Lower lobe of right lung (tissue), 2 donors: Measurements from ENCODE around the gene NPTX2. TPM values are rescaled to one million over a fixed set of nuclear protein-coding genes. Genes with fewer than 3 reads are reported as not detected.
"Not testable (repeated sequence)": the region's sequence is repeated elsewhere in the genome, so short reads cannot be mapped to it uniquely, and the experiment has no call there.

Experiments used
- ATAC-seq, 2 donors: fragments of 200-7000 bp; cut with Tn5 transposase; one replicate each; pipeline ENCODE4 v1.9.1; 2020 to 2022; ENCODE audit warnings: mild to moderate bottlenecking in 2 of 2, moderate library complexity in 2 of 2
- DNase-seq: peaks from one replicate; pipeline ENCODE4 v3.0.0-alpha.2; 2020
- H3K27ac ChIP-seq: fragments of 200-600 bp; one replicate; pipeline ENCODE4 v1.8.0; 2022
- H3K27me3 ChIP-seq: fragments of 200-600 bp; one replicate; pipeline ENCODE4 v1.8.0; 2022; ENCODE audit warnings: low read depth
- H3K36me3 ChIP-seq: fragments of 200-600 bp; one replicate; pipeline ENCODE4 v1.8.0; 2022; ENCODE audit warnings: mild to moderate bottlenecking
- H3K4me1 ChIP-seq: fragments of 200-600 bp; one replicate; pipeline ENCODE4 v1.8.0; 2022
- H3K4me3 ChIP-seq: fragments of 200-600 bp; one replicate; pipeline ENCODE4 v1.8.0; 2022; ENCODE audit warnings: mild to moderate bottlenecking
- H3K9me3 ChIP-seq: fragments of 200-600 bp; one replicate; pipeline ENCODE4 v1.8.0; 2022
- intact Hi-C: fragments of 100-400 bp; cut with DNase I; formaldehyde crosslinking; loops from one replicate; pipeline ENCODE4 v1.11.0; 2022
- total RNA-seq: library from RNA; stranded (reverse); fragmentation: NEBNext Ultra II Directional; extraction: Animal tissue kit (Norgen Biotek cat#: 25700); gene quantifications from one replicate; pipeline ENCODE4 v1.2.1, GENCODE V29; 2021
- TF ChIP-seq, protein P1 (sequence below): fragments of 200-600 bp; IDR thresholded peaks from one replicate; pipeline ENCODE4 v1.8.0; 2022; ENCODE audit warnings: antibody characterized with exemption, mild to moderate bottlenecking
- donor health status: DM: no; HTN: yes; CAD: no; lungs with severe emphysema.

The NPTX2 gene
- total RNA-seq, 1 donor from 2014 or later = 0.62 TPM

- H3K36me3 ChIP-seq = no peaks in the 10 kb centered on the region
- peaks cover 17% of the 10 kb centered on the region for H3K9me3 ChIP-seq
- ATAC-seq (no peak), DNase-seq (no peak)
- no peak overlapping the region for H3K4me3 ChIP-seq
- TF ChIP-seq, protein P1, sequence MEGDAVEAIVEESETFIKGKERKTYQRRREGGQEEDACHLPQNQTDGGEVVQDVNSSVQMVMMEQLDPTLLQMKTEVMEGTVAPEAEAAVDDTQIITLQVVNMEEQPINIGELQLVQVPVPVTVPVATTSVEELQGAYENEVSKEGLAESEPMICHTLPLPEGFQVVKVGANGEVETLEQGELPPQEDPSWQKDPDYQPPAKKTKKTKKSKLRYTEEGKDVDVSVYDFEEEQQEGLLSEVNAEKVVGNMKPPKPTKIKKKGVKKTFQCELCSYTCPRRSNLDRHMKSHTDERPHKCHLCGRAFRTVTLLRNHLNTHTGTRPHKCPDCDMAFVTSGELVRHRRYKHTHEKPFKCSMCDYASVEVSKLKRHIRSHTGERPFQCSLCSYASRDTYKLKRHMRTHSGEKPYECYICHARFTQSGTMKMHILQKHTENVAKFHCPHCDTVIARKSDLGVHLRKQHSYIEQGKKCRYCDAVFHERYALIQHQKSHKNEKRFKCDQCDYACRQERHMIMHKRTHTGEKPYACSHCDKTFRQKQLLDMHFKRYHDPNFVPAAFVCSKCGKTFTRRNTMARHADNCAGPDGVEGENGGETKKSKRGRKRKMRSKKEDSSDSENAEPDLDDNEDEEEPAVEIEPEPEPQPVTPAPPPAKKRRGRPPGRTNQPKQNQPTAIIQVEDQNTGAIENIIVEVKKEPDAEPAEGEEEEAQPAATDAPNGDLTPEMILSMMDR = no peak
- H3K4me1 ChIP-seq = no peaks in the 10 kb centered on the region
- H3K27me3 ChIP-seq = no peaks in the 10 kb centered on the region
- intact Hi-C loops = no loop called here
- H3K27ac ChIP-seq = no peak overlapping the region
Measured at GRCh38 chr7:98571986-98572385, 45.1 kb upstream of the NPTX2 start.

DNA sequence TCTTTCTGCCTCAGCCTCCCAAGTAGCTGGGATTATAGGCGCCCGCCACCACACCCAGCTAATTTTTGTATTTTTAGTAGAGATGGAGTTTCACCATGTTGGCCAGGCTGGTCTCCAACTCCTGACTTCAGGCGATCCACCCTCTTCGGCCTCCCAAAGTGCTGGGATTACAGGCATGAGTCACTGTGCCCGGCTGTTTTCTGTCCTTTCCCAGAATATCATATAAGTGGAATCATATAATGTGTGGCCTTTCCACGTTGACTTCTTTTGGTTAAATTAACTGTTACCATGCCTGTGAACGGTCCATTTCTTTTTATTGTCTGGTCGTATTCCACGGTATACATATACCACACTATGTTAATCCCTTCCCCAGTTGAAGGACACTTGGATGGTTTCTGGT lies 44.4 kb upstream of the NPTX2 start:
- peaks cover 20% of the 10 kb centered on the region for H3K9me3 ChIP-seq
- ATAC-seq, H3K4me1 ChIP-seq, H3K4me3 ChIP-seq, H3K27ac ChIP-seq, H3K36me3 ChIP-seq, intact Hi-C loops, H3K27me3 ChIP-seq, DNase-seq: not testable (repeated sequence)

DNA sequence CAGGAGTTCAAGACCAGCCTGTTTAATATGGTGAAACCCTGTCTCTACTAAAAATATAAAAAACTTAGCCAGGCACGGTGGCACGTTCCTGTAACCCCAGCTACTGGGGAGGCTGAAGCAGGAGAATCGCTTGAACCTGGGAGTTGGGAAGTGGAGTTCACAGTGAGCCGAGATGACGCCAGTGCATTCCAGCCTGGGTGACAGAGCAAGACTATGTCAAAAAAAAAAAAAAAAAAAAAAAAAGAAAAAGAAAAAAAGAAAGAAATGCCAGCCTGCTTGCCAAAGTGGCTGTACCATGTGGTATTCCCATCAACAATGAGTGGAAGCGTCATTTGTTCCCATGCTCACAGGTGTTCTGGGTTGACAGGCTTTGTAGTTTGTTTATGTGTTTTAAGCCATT lies 43.3 kb upstream of the NPTX2 start:
- no peak overlapping the region for H3K4me3 ChIP-seq
- no peaks in the 10 kb centered on the region for H3K27me3 ChIP-seq
- no peaks in the 10 kb centered on the region for H3K4me1 ChIP-seq
- H3K36me3 ChIP-seq = no peaks in the 10 kb centered on the region
- intact Hi-C loops = no loop called here
- DNase-seq = no peak
- H3K9me3 ChIP-seq = peaks cover 20% of the 10 kb centered on the region
- ATAC-seq = no peak
- no peak overlapping the region for H3K27ac ChIP-seq
- TF ChIP-seq, protein P1 = no peak

DNA sequence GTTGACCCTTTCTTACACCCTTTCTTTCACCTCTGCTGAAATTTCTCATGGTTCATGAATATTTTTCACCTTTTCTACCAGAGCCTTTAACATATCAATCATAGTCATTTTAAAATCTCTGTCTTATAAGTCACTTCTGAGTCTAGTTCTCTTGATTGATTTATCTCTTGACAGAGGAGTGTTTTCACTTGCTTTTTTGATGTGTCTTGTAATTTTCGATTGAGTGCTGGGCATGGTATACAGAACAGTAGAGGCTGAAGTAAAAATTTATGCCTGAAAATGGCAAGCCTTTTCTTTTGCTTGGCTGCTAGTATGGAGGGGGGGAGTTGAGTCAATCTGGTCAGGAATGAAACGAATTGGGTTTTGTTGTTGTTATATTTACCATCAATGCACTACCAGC lies 41.2 kb upstream of the NPTX2 start:
- Histone ChIP-seq H3K27ac (no peak overlapping the region), H3K36me3 (no peaks in the 10 kb centered on the region), H3K9me3 (peaks cover 20% of the 10 kb centered on the region), H3K4me3 (no peak overlapping the region), H3K4me1 (no peaks in the 10 kb centered on the region), H3K27me3 (no peaks in the 10 kb centered on the region)
- ATAC-seq (no peak), DNase-seq (no peak)
- intact Hi-C loops = no loop called here
- TF ChIP-seq, protein P1 = no peak

- H3K4me3 ChIP-seq = no peak overlapping the region
- no peak for DNase-seq
- no peaks in the 10 kb centered on the region for H3K36me3 ChIP-seq
- TF ChIP-seq, protein P1 = no peak
- no peaks in the 10 kb centered on the region for H3K4me1 ChIP-seq
- intact Hi-C loops = no loop called here
- H3K27ac ChIP-seq = no peak overlapping the region
- no peak for ATAC-seq
- no peaks in the 10 kb centered on the region for H3K9me3 ChIP-seq
- peaks cover 9% of the 10 kb centered on the region for H3K27me3 ChIP-seq
Measured at GRCh38 chr7:98584830-98585229, 32.3 kb upstream of the NPTX2 start.

DNA sequence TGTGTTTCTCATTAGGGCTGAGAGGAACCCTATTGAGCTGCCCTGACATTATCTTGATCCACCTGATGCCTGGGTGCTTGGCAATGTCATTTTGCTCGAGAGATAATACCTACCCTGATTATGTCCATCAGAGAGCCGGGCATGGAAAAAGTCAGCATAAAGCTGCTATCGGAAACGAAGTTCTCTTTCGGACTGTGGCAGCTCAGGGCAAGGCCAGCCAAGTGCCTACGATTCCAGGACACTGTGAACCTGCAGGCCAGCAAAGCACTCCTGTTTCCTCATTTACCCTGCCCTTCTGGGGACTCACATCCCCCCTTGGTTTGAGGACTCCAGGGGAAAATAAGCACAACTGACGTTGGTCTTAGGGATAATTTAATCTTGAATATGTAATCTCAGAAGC lies 25.2 kb upstream of the NPTX2 start:
- DNase-seq (no peak), ATAC-seq (no peak)
- Histone ChIP-seq H3K9me3 (no peaks in the 10 kb centered on the region), H3K27ac (no peak overlapping the region), H3K36me3 (no peaks in the 10 kb centered on the region), H3K27me3 (peaks cover 13% of the 10 kb centered on the region), H3K4me1 (no peaks in the 10 kb centered on the region), H3K4me3 (no peak overlapping the region)
- intact Hi-C loops = no loop called here
- TF ChIP-seq, protein P1 = no peak
